ENCODE results near the gene CNOT2. TPM values are rescaled to one million over a fixed set of nuclear protein-coding genes. Genes with fewer than 3 reads are reported as not detected.

Gene CNOT2
- total RNA-seq, 1 experiment from 2014 or later: 73.7 TPM

DNA sequence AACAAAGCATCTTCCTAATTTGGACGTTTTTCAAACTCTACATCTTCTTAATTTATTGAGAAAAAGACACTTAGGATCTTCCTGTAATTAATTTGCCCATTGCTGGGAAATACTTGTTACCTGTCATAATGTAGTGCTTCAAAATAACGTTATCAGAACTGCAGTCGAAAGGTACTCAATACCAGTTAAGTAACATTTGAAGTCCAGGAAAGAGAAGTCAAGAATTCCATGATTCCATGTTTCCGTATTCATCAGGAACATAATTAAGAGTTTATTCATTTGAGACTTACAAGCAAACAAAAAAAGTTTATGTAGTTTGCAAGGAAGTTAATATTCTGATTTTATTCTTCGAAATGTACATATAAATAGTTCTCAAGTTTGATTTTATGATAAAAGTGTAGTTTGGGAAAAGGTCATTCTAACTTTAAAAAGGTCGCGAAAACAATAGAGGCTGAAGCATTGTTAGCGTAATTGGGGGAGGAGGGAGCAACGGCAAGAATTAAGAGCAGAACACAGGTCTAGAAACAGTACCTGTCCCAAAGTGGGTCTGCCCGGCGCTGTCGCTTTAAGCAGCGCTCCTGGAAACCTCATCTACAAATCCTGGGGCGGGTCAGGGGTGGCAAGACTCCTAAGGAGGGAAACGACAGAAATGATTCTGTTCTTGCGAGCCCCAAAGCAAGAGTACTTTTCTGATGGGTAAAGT lies 121.6 kb downstream of the CNOT2 start:
- Histone ChIP-seq H3K4me3 (ENCODE audit: low read length) (peak overlapping the region; percentile 79), H3K79me2 (ENCODE audit: low read length) (no peaks in the 10 kb centered on the region), H3K9me2 (replicated peaks; ENCODE audit: low read length) (no peaks in the 10 kb centered on the region), H3K4me2 (ENCODE audit: low read length) (peak overlapping the region; percentile 86), H3K4me1 (ENCODE audit: insufficient read depth, low read length) (peaks cover 20% of the 10 kb centered on the region), H2AFZ (ENCODE audit: low read length) (peak overlapping the region; percentile 66), H3K9me3 (ENCODE audit: low read length) (no peaks in the 10 kb centered on the region), H3K27ac (ENCODE audit: low read length) (no peak overlapping the region), H3F3A (ENCODE audit: low read length, unreplicated experiment) (no peaks in the 10 kb centered on the region), H3K27me3 (ENCODE audit: low read length) (no peaks in the 10 kb centered on the region), H3K36me3 (ENCODE audit: low read depth, low read length) (no peaks in the 10 kb centered on the region), H4K20me1 (ENCODE audit: low read length) (no peaks in the 10 kb centered on the region), H3K9ac (ENCODE audit: low read length) (no peak overlapping the region)
- ATAC-seq (no peak), DNase-seq (no peak)
- POLR2A ChIA-PET (ENCODE audit: unreplicated experiment): no interaction called here
- intact Hi-C loops (cut with micrococcal nuclease): loop anchor here (5.0 to 10.0 kb wide), 4 partner anchors 123 to 460 kb away; partner anchors contain the start of gene CNOT2
- BruUV-seq (replicated peaks): no TSS peak
- TF ChIP-seq EZH2 (IDR thresholded peaks at IDR 0.05; ENCODE audit: low read length, unreplicated experiment) (no peak), EZH2phosphoT487 (IDR thresholded peaks at IDR 0.05; ENCODE audit: borderline replicate concordance, low read length) (no peak), CTCF (conservative IDR thresholded peaks at IDR 0.05; ENCODE audit: low read depth, low read length) (no peak)
- CTCF ChIA-PET: no interaction called here

GRCh38 chr12:70365398-70365647 lies 122.1 kb downstream of the CNOT2 start:
- ChIA-PET POLR2A (ENCODE audit: unreplicated experiment) (no interaction called here), CTCF (no interaction called here)
- BruUV-seq (replicated peaks): no TSS peak
- Histone ChIP-seq H3K9me3 (ENCODE audit: low read length) (no peaks in the 10 kb centered on the region), H3K4me3 (ENCODE audit: low read length) (peak overlapping the region; percentile 79), H3K9ac (ENCODE audit: low read length) (peak overlapping the region; percentile 11; the same call in 1 of the 2 replicates), H3K36me3 (ENCODE audit: low read depth, low read length) (no peaks in the 10 kb centered on the region), H3K79me2 (ENCODE audit: low read length) (no peaks in the 10 kb centered on the region), H3K4me2 (ENCODE audit: low read length) (peak overlapping the region; percentile 86), H2AFZ (ENCODE audit: low read length) (peak overlapping the region; percentile 66), H4K20me1 (ENCODE audit: low read length) (no peaks in the 10 kb centered on the region), H3K27me3 (ENCODE audit: low read length) (no peaks in the 10 kb centered on the region), H3K27ac (ENCODE audit: low read length) (no peak overlapping the region), H3K9me2 (replicated peaks; ENCODE audit: low read length) (no peaks in the 10 kb centered on the region), H3K4me1 (ENCODE audit: insufficient read depth, low read length) (peaks cover 20% of the 10 kb centered on the region), H3F3A (ENCODE audit: low read length, unreplicated experiment) (no peaks in the 10 kb centered on the region)
- DNase-seq (no peak), ATAC-seq (no peak)
- intact Hi-C loops (cut with micrococcal nuclease): loop anchor here (5.0 to 10.0 kb wide), 4 partner anchors 123 to 461 kb away; partner anchors contain the start of gene CNOT2
- TF ChIP-seq CTCF (conservative IDR thresholded peaks at IDR 0.05; ENCODE audit: low read depth, low read length) (no peak), EZH2phosphoT487 (IDR thresholded peaks at IDR 0.05; ENCODE audit: borderline replicate concordance, low read length) (no peak), EZH2 (IDR thresholded peaks at IDR 0.05; ENCODE audit: low read length, unreplicated experiment) (no peak)
